C1 segment of cervical spinal cord (tissue), 14 donors: ENCODE results near the gene CCNQ.

Experiments used
- DNase-seq, 14 donors: peaks; one replicate each; lab custom pipeline; 2025; lab: John Stamatoyannopoulos, UW

Gene CCNQ

DNA sequence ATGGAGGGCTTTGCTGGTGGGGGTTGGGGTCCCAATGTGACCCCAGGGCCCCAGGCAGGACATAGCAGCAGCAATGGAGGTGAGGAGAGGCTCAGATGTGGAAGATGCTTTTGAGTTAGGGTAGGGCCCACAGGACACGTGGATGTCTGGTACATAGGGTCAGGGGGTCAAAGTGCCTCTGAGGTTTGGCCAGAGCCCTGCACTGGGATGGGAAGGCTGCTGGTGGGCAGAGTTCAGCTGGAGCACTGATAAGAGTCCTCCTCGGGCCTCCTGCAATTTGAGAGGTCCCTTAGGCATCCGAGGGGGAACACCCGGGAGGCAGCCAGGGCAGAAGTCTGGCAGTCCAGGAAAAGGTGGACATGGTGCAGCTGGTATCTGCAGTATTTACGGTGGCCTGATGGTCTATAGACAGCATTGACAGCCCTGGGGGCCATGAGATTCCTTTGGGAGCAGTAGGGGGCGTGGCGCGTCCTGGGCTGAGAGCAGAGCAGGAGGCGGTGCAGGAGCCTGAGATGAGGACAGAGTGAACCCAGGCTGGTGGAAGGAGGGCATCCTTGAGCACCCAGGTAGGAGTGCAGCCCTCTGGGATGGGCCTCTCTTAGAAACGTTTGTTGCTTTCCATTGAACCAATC lies 22.6 kb downstream of the CCNQ start:
- DNase-seq = no peak

- no peak for DNase-seq
Observed at GRCh38 chrX:153573984-153574383, 25.0 kb downstream of the CCNQ start.

DNA sequence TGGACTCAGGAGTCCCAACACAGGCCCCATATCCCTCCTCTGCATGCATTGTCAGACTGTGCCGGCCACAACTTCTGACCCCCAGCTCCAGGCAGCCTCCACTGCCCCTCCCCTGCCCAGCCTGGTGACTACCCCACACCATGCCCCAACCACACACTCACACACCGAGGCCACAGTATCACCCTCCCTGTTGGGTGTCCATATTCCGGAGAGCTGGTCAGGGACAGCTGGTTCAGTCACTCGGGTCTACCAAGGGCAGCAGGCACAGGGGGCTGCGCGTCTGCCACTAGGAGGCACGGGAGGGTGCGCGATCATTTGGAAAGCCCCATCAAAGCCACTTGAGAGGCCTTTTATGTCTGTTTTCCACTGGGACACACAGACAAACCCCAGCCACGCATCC lies 26.3 kb downstream of the CCNQ start:
- no peak for DNase-seq

DNA sequence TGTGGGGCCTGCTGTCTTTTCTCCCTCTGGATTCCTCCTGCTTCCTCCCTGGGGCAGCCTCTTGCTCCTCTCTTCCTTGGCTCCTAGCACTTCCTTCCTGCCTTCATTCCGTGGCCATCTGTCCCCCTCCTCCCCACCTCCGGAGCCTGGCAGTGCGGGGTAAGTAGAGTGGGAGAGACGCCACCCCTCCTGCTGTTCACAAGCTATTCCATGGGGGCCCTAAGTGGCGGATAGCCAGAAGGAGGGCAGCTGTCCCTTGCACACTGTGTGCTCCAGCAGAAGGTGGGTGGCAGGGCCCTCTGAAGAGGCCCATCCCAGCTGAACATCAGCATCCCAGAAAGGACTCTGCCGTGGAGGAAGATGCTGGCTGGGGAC lies 27.4 kb downstream of the CCNQ start:
- peak in 1 of 14 donors; percentile 24 for DNase-seq

GRCh38 chrX:153569475-153569874 lies 29.5 kb downstream of the CCNQ start:
- DNase-seq = no peak

GRCh38 chrX:153568451-153569011 lies 30.4 kb downstream of the CCNQ start:
- DNase-seq = no peak

- no peak for DNase-seq
Observed at GRCh38 chrX:153565996-153566580, 32.9 kb downstream of the CCNQ start.

DNA sequence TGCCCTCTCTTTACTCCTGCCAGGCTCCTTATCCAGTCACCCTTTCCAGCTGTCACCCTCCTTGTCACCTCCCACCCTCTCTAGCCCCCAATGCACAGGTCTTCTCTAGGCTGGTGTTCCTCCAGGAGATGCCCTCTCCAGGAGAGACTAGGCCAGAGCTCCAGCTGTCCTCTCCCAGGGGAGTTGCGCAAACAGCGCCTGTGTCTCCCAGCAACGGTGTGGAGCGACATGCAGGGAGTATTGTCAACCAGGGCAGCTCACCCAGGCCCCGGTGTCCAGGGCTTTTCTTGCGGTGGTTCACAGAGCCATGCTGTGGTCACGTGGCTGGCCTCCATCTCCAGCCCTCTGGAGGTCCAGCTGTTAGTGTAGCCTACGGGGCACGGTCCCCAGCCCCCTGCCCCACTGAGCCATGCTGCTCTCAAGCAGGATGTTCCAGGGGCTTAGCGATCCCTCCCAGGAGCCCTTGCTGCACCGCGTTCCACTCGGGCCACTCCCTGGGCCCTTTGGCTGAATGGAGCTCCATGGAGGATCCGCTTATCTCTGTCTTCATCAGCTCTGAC lies 34.8 kb downstream of the CCNQ start:
- DNase-seq = no peak

DNA sequence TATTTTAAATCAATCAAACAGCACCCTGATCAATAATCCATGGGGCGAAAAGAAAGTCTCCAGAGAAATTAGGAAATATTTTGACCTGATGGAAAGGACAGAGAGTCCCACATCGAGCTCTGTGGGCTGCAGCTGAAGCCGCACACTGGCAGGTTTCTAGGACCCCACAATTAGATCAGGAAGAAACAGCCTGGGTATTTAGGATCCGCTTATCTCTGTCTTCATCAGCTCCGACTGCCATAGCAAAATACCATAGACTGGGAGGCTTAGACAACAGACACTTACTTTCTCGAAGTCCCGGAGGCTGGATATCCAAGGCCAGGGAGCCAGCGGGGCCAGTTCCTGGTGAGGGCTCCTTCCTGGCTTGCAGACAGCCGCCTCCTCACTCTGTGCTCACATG lies 36.4 kb downstream of the CCNQ start:
- no peak for DNase-seq

DNA sequence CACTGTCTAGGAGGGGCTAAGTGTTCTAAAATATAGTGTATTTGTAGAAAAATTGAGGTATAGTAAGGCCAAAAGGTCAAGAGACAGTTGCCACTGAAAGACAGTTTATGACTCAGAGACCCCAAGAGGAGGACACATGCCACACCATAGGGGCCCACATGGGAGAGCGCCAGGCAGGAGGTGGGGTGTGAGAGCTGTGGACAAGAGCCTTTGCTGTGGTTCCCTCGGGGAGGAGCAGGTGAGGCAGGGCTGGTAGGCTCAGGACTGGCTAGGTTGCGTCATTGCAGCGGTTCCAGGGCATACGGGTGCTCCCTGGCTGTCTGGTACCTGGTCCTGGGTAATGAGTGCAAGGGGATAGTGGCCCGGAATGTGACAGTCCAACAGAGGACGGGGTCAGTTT lies 37.6 kb downstream of the CCNQ start:
- DNase-seq = no peak

DNA sequence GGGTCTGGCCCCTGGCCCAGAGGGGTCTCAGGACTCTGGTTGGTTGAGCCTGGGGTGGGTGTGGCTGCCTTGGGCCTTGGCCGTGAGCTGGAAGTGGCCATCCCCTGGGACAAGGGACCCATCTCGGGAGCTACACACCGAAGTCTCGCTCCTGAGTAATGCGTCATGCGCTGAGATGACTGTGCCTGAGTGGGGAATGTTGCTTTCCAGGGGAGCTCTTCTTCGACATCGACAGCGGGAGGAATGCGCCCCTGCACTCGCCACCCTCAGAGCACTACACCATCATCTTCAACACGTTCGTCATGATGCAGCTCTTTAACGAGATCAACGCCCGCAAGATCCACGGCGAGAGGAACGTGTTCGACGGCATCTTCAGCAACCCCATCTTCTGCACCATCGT lies 38.5 kb downstream of the CCNQ start:
- DNase-seq = no peak

DNA sequence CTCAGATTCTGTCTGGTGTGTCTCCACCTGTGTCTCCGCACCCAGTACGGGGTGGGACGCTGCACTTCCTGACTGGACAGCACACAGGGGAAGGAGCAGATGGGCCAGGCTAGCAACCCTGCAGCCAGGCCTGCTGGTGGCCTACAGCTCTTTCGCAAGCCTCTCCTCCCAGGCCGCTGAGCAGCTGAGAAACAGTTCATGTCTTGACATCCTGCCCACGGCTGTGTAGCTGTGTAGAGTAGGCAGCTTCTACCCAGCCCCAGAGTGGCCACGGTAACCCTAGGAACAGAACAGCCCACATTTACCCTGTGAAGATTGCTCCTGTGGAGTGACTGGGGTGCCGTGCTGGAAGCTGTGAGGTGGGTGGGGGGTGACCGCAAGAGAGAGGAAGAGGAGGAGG lies 38.9 kb downstream of the CCNQ start:
- peak in 1 of 14 donors; percentile 20 for DNase-seq

- DNase-seq = no peak
Observed at GRCh38 chrX:153557618-153558355, 41.2 kb downstream of the CCNQ start.

GRCh38 chrX:153556767-153557166 lies 42.2 kb downstream of the CCNQ start:
- DNase-seq = no peak

DNA sequence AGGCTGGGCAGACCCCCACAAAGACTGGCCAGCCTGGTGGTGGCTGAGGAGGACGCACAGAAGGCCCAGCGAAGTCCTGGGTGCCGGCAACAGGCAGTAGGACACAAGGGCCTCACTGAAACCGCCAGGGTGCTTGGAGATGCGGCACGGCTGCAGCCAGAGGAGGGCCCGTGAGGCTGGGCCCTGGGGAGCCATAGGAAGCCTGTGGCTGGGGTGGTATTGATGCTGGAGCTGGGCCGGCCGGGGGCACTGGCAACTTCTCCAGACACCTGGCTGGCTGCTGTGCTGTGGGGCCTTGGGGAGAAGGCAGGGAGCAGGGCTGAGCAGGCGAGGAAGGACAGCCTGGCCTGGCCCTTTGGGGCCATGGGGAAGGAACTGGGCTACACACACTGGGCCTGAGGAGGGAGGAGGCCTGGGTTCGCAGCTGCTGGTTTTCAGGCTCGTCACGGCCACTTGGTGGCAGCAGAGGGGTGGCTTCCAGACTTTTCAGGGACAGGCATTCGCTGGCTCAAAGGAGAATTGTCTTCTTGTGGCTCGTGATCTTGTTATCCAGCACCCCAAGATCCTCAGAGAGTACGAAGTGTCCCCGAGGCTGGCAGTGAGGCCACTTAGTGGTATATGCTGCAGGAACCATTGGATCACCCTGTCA lies 44.3 kb downstream of the CCNQ start:
- DNase-seq = peak in 13 of 14 donors; percentile 10 to 79 (median 63)

DNA sequence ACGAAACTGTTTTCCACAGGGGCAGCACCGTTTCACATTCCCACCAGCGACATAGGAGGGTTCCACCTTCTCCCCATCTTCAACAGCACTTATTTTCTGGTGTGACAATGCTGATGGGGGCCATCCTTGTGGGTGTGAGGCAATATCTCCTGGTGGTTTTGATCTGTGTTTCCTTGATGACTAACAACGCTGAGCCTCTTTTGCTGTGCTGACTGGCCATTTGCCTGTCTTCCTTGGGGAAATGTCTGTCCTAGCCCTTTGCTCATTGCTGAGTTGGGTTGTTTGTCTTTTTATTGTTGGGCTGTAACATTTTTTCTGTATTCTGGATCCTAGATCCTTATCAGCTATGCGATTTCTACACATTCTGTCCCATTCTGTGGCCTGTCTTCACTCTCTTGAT lies 47.8 kb downstream of the CCNQ start:
- no peak for DNase-seq

DNA sequence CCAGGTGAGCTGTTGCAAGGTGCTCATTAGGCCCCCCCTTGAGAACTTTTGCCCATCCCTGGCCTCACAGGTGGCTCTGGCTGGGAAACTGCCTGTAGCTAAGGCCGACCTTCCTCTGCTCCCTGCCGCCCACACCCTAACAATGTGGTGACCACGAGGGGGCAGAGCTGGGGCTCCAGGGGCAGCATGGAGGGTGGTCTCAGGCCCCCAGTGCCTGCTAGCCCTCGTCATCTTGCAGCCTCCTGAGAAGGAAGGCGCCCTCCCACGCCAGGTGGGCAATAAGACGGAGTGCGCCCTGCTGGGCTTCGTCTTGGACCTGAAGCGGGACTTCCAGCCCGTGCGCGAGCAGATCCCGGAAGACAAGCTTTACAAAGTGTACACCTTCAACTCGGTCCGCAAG lies 49.1 kb downstream of the CCNQ start:
- no peak for DNase-seq

DNA sequence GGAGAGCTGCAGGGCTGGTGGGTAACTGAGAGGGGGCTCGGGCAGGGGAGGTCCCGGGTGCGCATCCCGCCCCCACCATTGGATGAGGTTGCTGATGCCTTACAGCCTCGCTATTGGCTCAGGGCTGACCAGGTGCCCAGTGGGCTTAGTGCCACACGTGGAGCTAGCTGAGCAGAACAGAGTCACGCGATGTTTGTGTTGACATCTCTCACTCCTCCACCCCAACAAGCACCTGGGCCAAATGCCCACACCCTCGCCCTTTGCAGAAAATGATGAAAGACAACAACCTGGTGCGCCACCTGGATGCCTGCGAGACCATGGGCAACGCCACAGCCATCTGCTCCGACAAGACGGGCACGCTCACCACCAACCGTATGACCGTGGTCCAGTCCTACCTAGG lies 49.7 kb downstream of the CCNQ start:
- peak in 1 of 14 donors; percentile 76 for DNase-seq

- no peak for DNase-seq
Observed at GRCh38 chrX:153547195-153547594, 51.7 kb downstream of the CCNQ start.

DNA sequence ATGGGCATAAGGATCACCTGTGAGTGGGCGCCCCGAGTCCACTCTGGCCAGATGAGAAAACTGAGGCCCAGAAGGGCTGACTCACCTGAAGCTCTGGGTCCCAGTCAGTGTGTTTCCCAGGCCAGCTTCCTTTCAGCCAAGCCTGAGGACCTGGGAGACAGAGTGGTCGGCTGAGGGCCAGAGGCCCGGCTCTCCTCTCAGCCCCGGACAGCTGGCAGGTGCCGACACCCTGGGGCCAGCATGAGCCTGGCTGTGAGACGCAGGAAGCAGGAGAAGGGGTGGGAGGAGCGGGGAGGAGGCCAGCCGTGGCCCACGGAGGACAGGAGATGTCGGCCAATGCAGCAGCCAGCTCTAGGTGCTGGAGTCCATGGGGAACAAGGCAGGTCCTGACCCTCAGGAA lies 52.6 kb downstream of the CCNQ start:
- DNase-seq = peak in 1 of 14 donors; percentile 53

GRCh38 chrX:153544727-153545126 lies 54.2 kb downstream of the CCNQ start:
- DNase-seq = no peak

GRCh38 chrX:153539979-153540358 lies 59.0 kb downstream of the CCNQ start:
- DNase-seq = no peak
